ENCODE measurements around the gene CASP2.

The CASP2 gene

DNA sequence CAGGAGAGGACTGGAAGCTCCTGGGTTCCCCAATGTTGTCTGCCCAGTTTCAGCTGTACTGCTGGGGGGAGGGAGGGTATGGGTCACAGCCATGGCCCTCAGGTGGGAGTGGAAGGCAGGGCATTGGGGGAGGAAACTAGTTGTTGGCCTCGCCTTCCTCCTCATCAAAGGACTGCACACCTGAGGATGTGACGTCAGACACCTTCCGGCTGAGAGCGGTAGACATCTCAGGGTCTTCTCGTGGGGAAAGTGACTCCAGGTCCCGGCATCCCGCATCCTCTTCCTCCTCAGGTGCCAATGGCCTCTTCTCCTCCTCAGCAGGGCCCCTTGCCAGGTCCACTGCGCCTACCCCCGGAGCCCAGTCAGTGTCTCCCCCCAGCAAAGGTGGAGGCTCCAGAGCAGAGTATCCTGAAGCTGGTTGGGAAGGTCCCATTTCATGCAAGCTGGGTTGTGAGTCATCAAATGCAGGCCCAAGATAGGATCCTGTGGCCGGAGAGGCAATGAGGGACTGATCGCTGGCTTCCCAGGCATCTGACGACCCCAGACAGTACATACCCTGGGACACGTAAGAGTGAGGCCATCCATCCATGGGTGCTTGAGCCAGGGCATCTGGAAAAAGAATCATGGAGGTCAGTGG, 68.4 kb downstream of the CASP2 start:
- TF ChIP-seq CTCF (IDR thresholded peaks at IDR 0.05; ENCODE audit: low read depth, low read length, missing control alignments) = no peak
- no peak overlapping the region for H3K4me3 ChIP-seq (ENCODE audit: low read depth, low read length)
- no peak for DNase-seq (ENCODE audit: low read depth)
- in situ Hi-C loops (cut with HindIII; ENCODE audit: low sequenced_read_pairs) = no loop called here
